ENCODE measurements around the gene USP34. TPM values are rescaled to one million over a fixed set of nuclear protein-coding genes. Genes with fewer than 3 reads are reported as not detected.

Gene USP34
- total and polyA plus RNA-seq, 2 of the 4 experiments (the other 2 are of a cell fraction) = 34.7 to 128 TPM

DNA sequence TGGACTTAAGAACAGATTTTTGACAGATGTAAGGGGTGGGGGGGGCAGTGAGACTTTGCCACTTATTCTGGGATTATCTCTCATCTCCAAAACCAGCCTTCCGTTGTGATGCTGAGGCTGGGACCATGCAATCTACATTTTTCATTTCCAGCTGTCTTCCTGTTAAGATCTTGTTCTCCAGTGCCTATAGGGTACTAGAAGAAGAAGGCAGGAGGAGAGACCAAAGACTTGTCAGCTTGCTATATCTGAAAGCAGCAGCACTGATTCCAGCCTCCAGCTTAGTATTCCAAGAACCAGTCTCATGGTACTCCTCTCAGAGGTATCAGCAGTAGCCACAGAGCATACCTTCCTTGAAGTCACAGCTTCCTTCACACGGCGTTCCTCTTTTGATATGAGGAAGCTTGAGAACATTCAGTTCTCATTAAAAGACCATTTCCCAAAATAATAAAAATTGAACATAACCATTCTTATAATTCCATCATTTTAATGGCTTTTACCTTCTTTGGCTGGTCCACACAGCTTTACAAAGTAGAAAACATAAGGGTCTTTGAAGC is 49.8 kb downstream of the USP34 start:
- Histone ChIP-seq H3K9me3 (ENCODE audit: control insufficient read depth, insufficient read depth, low read length) (no peaks in the 10 kb centered on the region), H4K20me1 (ENCODE audit: insufficient read depth, low read length) (peaks cover 58% of the 10 kb centered on the region), H3K27me3 (ENCODE audit: control insufficient read depth, insufficient read depth, low read length) (no peaks in the 10 kb centered on the region), H3K18ac (ENCODE audit: low read depth, low read length) (no peak overlapping the region), H4K91ac (ENCODE audit: insufficient read depth, low read depth, low read length) (no peak overlapping the region), H3K23ac (ENCODE audit: low read depth, low read length) (no peak overlapping the region; the same call in 1 of the 2 replicates), H3K36me3 (ENCODE audit: control insufficient read depth, insufficient read depth, low read length) (peaks cover 7% of the 10 kb centered on the region; the same call in 1 of the 2 replicates), H3K9ac (ENCODE audit: low read depth, low read length) (no peak overlapping the region), H2AK9ac (replicated peaks; ENCODE audit: low read depth, low read length, poor library complexity) (no peak overlapping the region), H3K9me1 (ENCODE audit: insufficient read depth, low read length) (peaks cover 14% of the 10 kb centered on the region), H2BK5ac (ENCODE audit: low read depth, low read length, poor library complexity, severe bottlenecking) (no peak overlapping the region), H3K14ac (replicated peaks; ENCODE audit: low read depth, low read length) (no peak overlapping the region), H4K8ac (ENCODE audit: low read depth in 2 of 2, low read length in 2 of 2) (no peak overlapping the region), H3K4me3 (ENCODE audit: insufficient read depth, low read depth, low read length) (no peak overlapping the region), H2BK15ac (ENCODE audit: low read depth, low read length) (no peak overlapping the region), H3K79me1 (ENCODE audit: low read depth in 1 of 2, low read length in 2 of 2) (peaks cover 33 to 82% of the 10 kb centered on the region in 2 experiments), H4K5ac (ENCODE audit: low read depth, low read length) (no peak overlapping the region), H3K27ac (ENCODE audit: insufficient read depth, low read length) (no peak overlapping the region), H3K4me2 (ENCODE audit: low read depth, low read length) (no peak overlapping the region), H2BK120ac (ENCODE audit: low read depth, low read length) (no peak overlapping the region), H3K4me1 (ENCODE audit: control insufficient read depth, insufficient read depth, low read length) (peaks cover 4% of the 10 kb centered on the region), H3K56ac (ENCODE audit: extremely low read depth, insufficient read depth, low read length) (no peak overlapping the region), H2AFZ (replicated peaks; ENCODE audit: low read length, poor library complexity) (no peak overlapping the region), H2BK20ac (ENCODE audit: low read depth, low read length) (no peak overlapping the region), H3K4ac (ENCODE audit: low read depth, low read length) (no peak overlapping the region), H2AK5ac (ENCODE audit: low read depth, low read length) (no peak overlapping the region)
- ATAC-seq (ENCODE audit: low read depth) (no peak), DNase-seq (no peak)
- ChIA-PET POLR2A (ENCODE audit: unreplicated experiment) (interaction anchor here (0.5 kb wide), 1 partner anchor 539 kb away, joined by 3 read pairs; no protein-coding TSS in a partner anchor), CTCF (no interaction called here)
- intact Hi-C loops (cut with micrococcal nuclease) (no loop called here), dilution Hi-C loops (cut with HindIII; ENCODE audit: low sequenced_read_pairs, unreplicated experiment) (no loop called here), in situ Hi-C loops (cut with MboI; ENCODE audit: low sequenced_read_pairs) (no loop called here)
- no peak for TF ChIP-seq RFX5 (IDR thresholded peaks at IDR 0.05; ENCODE audit: low read depth, low read length)
- no peak for TF ChIP-seq MAZ (IDR thresholded peaks at IDR 0.05; ENCODE audit: borderline replicate concordance, low read depth, low read length)
- no peak for TF ChIP-seq FOS (IDR thresholded peaks at IDR 0.05; ENCODE audit: low read depth, low read length)
- TF ChIP-seq, protein P1, sequence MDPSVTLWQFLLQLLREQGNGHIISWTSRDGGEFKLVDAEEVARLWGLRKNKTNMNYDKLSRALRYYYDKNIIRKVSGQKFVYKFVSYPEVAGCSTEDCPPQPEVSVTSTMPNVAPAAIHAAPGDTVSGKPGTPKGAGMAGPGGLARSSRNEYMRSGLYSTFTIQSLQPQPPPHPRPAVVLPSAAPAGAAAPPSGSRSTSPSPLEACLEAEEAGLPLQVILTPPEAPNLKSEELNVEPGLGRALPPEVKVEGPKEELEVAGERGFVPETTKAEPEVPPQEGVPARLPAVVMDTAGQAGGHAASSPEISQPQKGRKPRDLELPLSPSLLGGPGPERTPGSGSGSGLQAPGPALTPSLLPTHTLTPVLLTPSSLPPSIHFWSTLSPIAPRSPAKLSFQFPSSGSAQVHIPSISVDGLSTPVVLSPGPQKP (IDR thresholded peaks at IDR 0.05; ENCODE audit: borderline replicate concordance, low read depth, low read length) = no peak
- no peak for TF ChIP-seq SMC3 (IDR thresholded peaks at IDR 0.05; ENCODE audit: low read depth, low read length)
- no peak for TF ChIP-seq BHLHE40 (IDR thresholded peaks at IDR 0.05; ENCODE audit: low read depth, low read length)
- TF ChIP-seq, protein P2, sequence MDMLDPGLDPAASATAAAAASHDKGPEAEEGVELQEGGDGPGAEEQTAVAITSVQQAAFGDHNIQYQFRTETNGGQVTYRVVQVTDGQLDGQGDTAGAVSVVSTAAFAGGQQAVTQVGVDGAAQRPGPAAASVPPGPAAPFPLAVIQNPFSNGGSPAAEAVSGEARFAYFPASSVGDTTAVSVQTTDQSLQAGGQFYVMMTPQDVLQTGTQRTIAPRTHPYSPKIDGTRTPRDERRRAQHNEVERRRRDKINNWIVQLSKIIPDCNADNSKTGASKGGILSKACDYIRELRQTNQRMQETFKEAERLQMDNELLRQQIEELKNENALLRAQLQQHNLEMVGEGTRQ (IDR thresholded peaks at IDR 0.05; ENCODE audit: low read depth, low read length) = no peak
- TF ChIP-seq MAFK (IDR thresholded peaks at IDR 0.05; ENCODE audit: low read depth, low read length) = no peak
- no peak for TF ChIP-seq MXI1 (IDR thresholded peaks at IDR 0.05; ENCODE audit: borderline replicate concordance, low read depth, low read length)
- TF ChIP-seq CEBPB (IDR thresholded peaks at IDR 0.05; ENCODE audit: low read depth, low read length) = no peak
- BruUV-seq (replicated peaks) = no TSS peak
- no CpG with 5 or more reads among the region's 3 CpGs for WGBS, 2 experiments (ENCODE audit: extremely low coverage in 2 of 2, insufficient read length in 1 of 2)

All from IMR-90 (cell line).